Skeletal muscle tissue (tissue), 4 donors: ENCODE measurements around the gene NTNG2. TPM values are rescaled to one million over a fixed set of nuclear protein-coding genes. Genes with fewer than 3 reads are reported as not detected.

Experiments
- H3K27ac ChIP-seq: one replicate; pipeline ENCODE4 v1.7.0; 2013; ENCODE audit warnings: mild to moderate bottlenecking, low read depth, low read length, inconsistent platforms
- H3K27me3 ChIP-seq, 3 donors: one replicate each; pipeline ENCODE4 v1.7.0; 2013; ENCODE audit warnings: low read length in 3 of 3; ENCODE audit not compliant: control insufficient read depth in 3 of 3, insufficient read depth in 3 of 3
- H3K36me3 ChIP-seq, 3 donors: one replicate each; pipeline ENCODE4 v1.7.0; 2013; ENCODE audit warnings: low read length in 3 of 3; ENCODE audit not compliant: control insufficient read depth in 3 of 3, insufficient read depth in 3 of 3
- H3K4me1 ChIP-seq, 3 donors: one replicate each; pipeline ENCODE4 v1.7.0; 2013; ENCODE audit warnings: low read length in 3 of 3, mild to moderate bottlenecking in 3 of 3; ENCODE audit not compliant: control insufficient read depth in 3 of 3, insufficient read depth in 3 of 3
- H3K4me3 ChIP-seq, 3 donors: one replicate each; pipeline ENCODE4 v1.7.0; 2013; ENCODE audit warnings: low read length in 3 of 3
- H3K9ac ChIP-seq, 3 donors: one replicate each; pipeline ENCODE4 v1.7.0; 2013; ENCODE audit warnings: low read length in 3 of 3, mild to moderate bottlenecking in 3 of 3, moderate library complexity in 2 of 3, low read depth in 1 of 3
- H3K9me3 ChIP-seq, 3 donors: one replicate each; pipeline ENCODE4 v1.7.0; 2013; ENCODE audit warnings: low read length in 3 of 3; ENCODE audit not compliant: control insufficient read depth in 3 of 3
- total RNA-seq: library from RNA; depleted of rRNA; stranded (reverse); fragments of >200 nt; gene quantifications from one replicate; pipeline ENCODE4 v1.2.3, GENCODE V29; 2014
- donor health status: Osteomylitis.

NTNG2 gene
- total RNA-seq, 1 donor from 2014 or later: under 0.01 TPM

GRCh38 chr9:132156262-132156661 lies 5.6 kb upstream of the NTNG2 start:
- Histone ChIP-seq H3K27me3 (peaks cover 37 to 51% (median 51%) of the 10 kb centered on the region in 3 donors), H3K4me1 (peaks cover under 1 to 2% (median 1%) of the 10 kb centered on the region in 3 donors), H3K9ac (no peak overlapping the region), H3K27ac (no peak overlapping the region), H3K36me3 (no peaks in the 10 kb centered on the region), H3K9me3 (no peaks in the 10 kb centered on the region), H3K4me3 (no peak overlapping the region)

GRCh38 chr9:132157347-132158116 lies 4.3 kb upstream of the NTNG2 start:
- Histone ChIP-seq H3K9me3 (no peaks in the 10 kb centered on the region), H3K4me1 (peaks cover 3 to 5% (median 4%) of the 10 kb centered on the region in 3 donors), H3K36me3 (no peaks in the 10 kb centered on the region), H3K9ac (no peak overlapping the region), H3K27ac (no peak overlapping the region), H3K4me3 (no peak overlapping the region), H3K27me3 (peaks cover 39 to 57% (median 56%) of the 10 kb centered on the region in 3 donors)

GRCh38 chr9:132160802-132161742 lies 786 bp upstream of the NTNG2 start:
- Histone ChIP-seq H3K4me3 (peak overlapping the region; percentile 49), H3K36me3 (no peaks in the 10 kb centered on the region), H3K9me3 (no peaks in the 10 kb centered on the region), H3K27me3 (peaks cover 66 to 78% (median 78%) of the 10 kb centered on the region in 3 donors), H3K27ac (no peak overlapping the region), H3K4me1 (peaks cover 17 to 19% (median 18%) of the 10 kb centered on the region in 3 donors), H3K9ac (no peak overlapping the region)

- peaks cover 71 to 84% (median 84%) of the 10 kb centered on the region in 3 donors for H3K27me3 ChIP-seq
Measured at GRCh38 chr9:132162764-132163456, 1.1 kb downstream of the NTNG2 start.

GRCh38 chr9:132163457-132163875 lies 1.6 kb downstream of the NTNG2 start:
- Histone ChIP-seq H3K36me3 (no peaks in the 10 kb centered on the region), H3K4me1 (peaks cover 17 to 20% (median 18%) of the 10 kb centered on the region in 3 donors), H3K4me3 (peak overlapping the region in 1 of 3 donors; percentile 14), H3K27ac (no peak overlapping the region), H3K9me3 (no peaks in the 10 kb centered on the region), H3K27me3 (peaks cover 71 to 86% (median 84%) of the 10 kb centered on the region in 3 donors), H3K9ac (no peak overlapping the region)

More at GRCh38 chr9:132162764-132163456, 1.1 kb downstream of the NTNG2 start:
- Histone ChIP-seq H3K4me1 (peaks cover 17 to 19% (median 18%) of the 10 kb centered on the region in 3 donors), H3K9ac (peak overlapping the region in 1 of 3 donors; percentile 16), H3K27ac (no peak overlapping the region), H3K9me3 (no peaks in the 10 kb centered on the region), H3K36me3 (no peaks in the 10 kb centered on the region), H3K4me3 (peak overlapping the region; percentile 56 to 71 (median 62))

GRCh38 chr9:132163876-132164603 lies 2.2 kb downstream of the NTNG2 start:
- H3K9ac ChIP-seq: no peak overlapping the region
- H3K36me3 ChIP-seq: no peaks in the 10 kb centered on the region
- H3K27ac ChIP-seq: no peak overlapping the region
- peaks cover 76 to 90% (median 84%) of the 10 kb centered on the region in 3 donors for H3K27me3 ChIP-seq
- H3K4me1 ChIP-seq: peaks cover 17 to 21% (median 18%) of the 10 kb centered on the region in 3 donors
- H3K9me3 ChIP-seq: no peaks in the 10 kb centered on the region
- H3K4me3 ChIP-seq: peak overlapping the region in 1 of 3 donors; percentile 14

GRCh38 chr9:132164604-132165362 lies 2.9 kb downstream of the NTNG2 start:
- H3K4me3 ChIP-seq: no peak overlapping the region
- no peak overlapping the region for H3K9ac ChIP-seq
- H3K4me1 ChIP-seq: peaks cover 18 to 21% (median 19%) of the 10 kb centered on the region in 3 donors
- H3K36me3 ChIP-seq: no peaks in the 10 kb centered on the region
- peaks cover 77 to 90% (median 84%) of the 10 kb centered on the region in 3 donors for H3K27me3 ChIP-seq
- H3K9me3 ChIP-seq: no peaks in the 10 kb centered on the region
- H3K27ac ChIP-seq: no peak overlapping the region

- peaks cover 74 to 88% (median 82%) of the 10 kb centered on the region in 3 donors for H3K27me3 ChIP-seq
- no peaks in the 10 kb centered on the region for H3K36me3 ChIP-seq
- no peak overlapping the region for H3K4me3 ChIP-seq
Measured at GRCh38 chr9:132166599-132166998, 4.7 kb downstream of the NTNG2 start.

More at GRCh38 chr9:132166599-132166998, 4.7 kb downstream of the NTNG2 start:
- H3K27ac ChIP-seq: no peak overlapping the region
- no peaks in the 10 kb centered on the region for H3K9me3 ChIP-seq
- H3K9ac ChIP-seq: no peak overlapping the region
- peaks cover 13 to 21% (median 19%) of the 10 kb centered on the region in 3 donors for H3K4me1 ChIP-seq
